Fibroblast of skin of right quadriceps (primary cell): ENCODE results near the gene PRSS35.
"Not testable (repeated sequence)": the region's sequence is repeated elsewhere in the genome, so short reads cannot be mapped to it uniquely, and the experiment has no call there.

Experiments
- DNase-seq: peaks from one replicate; pipeline ENCODE4 v3.0.0-alpha.2; 2013

Gene PRSS35

DNA sequence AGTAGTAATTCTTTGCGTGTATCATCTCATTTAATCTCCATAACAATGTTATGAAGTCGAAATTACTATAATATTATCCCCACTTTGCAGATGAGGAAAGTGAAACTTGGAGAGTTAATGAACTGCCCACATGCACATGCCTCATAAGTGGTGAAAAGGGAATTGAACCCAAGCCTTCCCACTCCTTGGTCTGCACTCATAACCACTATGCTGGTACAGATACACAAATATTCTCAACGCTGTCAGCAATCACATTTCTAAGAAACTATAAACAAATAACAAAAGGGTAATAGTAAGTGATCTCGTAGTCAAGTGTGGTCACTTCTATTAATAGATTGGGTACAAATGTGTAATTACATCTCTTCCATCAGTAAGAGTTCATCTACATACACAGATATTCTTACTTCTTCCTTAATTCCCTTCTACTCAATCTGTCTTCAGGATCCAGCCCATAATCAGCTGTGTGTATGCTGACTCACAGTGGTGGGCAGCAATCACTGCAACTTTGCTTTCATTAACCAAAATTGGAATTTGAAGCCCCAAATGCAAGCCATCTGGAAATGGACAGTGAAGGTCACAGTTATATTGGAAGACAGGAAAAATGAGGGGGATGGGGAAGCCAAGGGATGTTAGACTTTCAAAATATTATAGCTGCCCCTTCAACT lies 6.6 kb downstream of the PRSS35 start:
- peak; percentile 48 for DNase-seq

- DNase-seq = peak; percentile 23
Measured at GRCh38 chr6:83536034-83536646, 23.8 kb downstream of the PRSS35 start.

- no peak for DNase-seq
Measured at GRCh38 chr6:83536647-83537589, 24.6 kb downstream of the PRSS35 start.

GRCh38 chr6:83539678-83540077 lies 27.3 kb downstream of the PRSS35 start:
- DNase-seq = no peak

DNA sequence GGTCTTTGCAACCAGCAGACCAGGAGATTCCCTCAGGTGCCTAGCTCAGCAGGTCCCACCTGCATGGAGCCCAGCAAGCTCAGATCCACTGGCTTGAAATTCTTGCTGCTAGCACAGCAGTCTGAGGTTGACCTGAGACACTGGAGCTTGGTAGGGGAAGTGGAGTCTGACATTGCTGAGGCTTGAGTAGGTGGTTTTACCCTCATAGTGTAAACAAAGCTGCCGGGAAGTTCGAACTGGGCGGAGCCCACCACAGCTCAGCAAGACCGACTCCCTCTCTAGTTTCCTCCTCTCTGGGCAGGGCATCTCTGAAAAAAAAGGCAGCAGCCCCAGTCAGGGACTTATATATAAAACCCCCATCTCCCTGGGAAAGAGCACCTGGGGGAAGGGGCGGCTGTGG lies 34.3 kb downstream of the PRSS35 start:
- DNase-seq = no peak

DNA sequence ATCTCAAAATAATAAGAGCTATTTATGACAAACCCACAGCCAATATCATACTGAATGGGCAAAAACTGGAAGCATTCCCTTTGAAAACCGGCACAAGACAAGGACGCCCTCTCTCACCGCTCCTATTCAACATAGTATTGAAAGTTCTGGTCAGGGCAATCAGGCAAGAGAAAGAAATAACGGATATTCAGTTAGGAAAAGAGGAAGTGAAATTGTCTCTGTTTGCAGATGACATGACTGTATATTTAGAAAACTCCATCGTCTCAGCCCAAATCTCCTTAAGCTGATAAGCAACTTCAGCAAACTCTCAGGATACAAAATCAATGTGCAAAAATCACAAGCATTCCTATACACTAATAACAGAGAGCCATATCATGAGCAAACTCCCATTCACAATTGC lies 38.1 kb downstream of the PRSS35 start:
- DNase-seq = not testable (repeated sequence)

DNA sequence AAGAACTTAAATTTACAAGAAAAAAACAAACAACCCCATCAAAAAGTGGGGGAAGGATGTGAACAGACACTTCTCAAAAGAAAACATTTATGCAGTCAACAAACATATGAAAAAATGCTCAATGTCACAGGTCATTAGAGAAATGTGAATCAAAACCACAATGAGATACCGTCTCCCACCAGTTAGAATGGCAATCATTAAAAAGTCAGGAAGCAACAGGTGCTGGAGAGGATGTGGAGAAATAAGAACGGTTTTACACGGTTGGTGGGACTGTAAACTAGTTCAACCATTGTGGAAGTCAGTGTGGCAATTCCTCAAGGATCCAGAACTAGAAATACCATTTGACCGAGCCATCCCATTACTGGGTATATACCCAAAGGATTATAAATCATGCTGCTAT lies 39.4 kb downstream of the PRSS35 start:
- not testable (repeated sequence) for DNase-seq

GRCh38 chr6:83556871-83557270 lies 44.5 kb downstream of the PRSS35 start:
- no peak for DNase-seq

DNA sequence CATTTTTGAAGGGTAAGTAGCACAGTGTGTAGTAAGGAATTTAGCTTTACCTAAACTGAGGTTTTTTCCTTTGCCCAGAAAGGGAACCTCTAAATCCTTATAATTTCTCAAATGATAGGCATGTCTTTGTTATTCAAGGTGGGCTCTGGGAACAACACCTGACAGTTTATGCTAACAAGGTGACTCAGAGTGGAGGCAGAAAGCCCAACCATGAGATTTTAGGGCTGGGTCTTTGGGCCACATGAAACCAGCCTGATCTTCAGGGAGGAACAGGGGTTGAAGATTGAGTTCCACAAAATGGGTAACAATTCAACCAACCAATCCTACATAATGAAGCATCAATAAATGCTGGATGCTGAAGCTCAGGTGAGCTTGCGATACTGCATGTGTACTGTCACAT lies 46.6 kb downstream of the PRSS35 start:
- DNase-seq = no peak

GRCh38 chr6:83571663-83572185 lies 59.4 kb downstream of the PRSS35 start:
- not testable (repeated sequence) for DNase-seq

DNA sequence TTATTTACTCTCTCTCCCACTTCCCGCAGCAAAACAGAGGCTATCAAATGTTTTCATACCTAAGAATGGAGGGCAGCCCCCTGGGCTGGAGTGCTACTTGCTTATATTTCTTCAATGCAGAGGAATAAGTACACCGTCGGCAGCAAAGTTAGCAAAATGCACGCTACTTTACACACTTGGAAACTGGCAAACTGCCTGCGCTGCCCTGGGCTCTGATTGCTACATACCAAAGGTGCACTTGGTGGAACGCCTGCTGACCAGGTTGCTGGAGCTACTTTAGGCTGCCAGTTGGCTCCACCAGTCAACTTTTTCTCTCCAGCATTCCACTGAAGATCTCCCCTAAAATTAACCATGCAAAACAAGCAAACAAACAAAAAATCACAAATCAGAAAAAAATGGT lies 62.4 kb downstream of the PRSS35 start:
- DNase-seq = no peak
